NCI-H187 treated with DMSO at 0.1 percent for 48 hours (cell line): ENCODE measurements around the gene THEMIS.
"Not testable (repeated sequence)": the region's sequence is repeated elsewhere in the genome, so short reads cannot be mapped to it uniquely, and the experiment has no call there.

ENCODE experiments used
- DNase-seq: peaks from one replicate; lab custom pipeline; 2025; lab: John Stamatoyannopoulos, UW

THEMIS gene, protein sequence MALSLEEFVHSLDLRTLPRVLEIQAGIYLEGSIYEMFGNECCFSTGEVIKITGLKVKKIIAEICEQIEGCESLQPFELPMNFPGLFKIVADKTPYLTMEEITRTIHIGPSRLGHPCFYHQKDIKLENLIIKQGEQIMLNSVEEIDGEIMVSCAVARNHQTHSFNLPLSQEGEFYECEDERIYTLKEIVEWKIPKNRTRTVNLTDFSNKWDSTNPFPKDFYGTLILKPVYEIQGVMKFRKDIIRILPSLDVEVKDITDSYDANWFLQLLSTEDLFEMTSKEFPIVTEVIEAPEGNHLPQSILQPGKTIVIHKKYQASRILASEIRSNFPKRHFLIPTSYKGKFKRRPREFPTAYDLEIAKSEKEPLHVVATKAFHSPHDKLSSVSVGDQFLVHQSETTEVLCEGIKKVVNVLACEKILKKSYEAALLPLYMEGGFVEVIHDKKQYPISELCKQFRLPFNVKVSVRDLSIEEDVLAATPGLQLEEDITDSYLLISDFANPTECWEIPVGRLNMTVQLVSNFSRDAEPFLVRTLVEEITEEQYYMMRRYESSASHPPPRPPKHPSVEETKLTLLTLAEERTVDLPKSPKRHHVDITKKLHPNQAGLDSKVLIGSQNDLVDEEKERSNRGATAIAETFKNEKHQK

DNA sequence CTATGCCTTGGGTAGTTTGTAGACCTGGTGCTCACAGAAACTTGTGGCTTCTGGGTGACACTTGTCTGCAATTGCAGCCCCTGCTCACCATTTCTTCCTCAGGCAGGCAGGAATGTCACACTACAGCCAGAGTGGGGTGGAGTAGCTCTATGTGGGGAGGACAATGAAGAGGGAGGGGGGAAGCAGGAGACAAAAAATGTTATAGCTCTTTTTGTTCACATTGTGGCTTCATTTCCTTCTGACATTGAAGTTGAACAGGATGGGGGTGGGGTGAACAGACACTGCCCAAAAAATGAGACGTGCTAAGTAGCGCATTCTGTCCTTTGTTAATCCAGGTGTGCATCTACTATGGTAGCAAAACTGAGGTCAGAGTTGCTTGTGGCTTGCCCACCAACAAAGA, at the start of gene THEMIS:
Gene THEMIS (minus strand): TSS at position 124 of the 400 bp plus-strand sequence. CDS start 126 bp downstream, outside the sequence.
- DNase-seq, result no peak

DNA sequence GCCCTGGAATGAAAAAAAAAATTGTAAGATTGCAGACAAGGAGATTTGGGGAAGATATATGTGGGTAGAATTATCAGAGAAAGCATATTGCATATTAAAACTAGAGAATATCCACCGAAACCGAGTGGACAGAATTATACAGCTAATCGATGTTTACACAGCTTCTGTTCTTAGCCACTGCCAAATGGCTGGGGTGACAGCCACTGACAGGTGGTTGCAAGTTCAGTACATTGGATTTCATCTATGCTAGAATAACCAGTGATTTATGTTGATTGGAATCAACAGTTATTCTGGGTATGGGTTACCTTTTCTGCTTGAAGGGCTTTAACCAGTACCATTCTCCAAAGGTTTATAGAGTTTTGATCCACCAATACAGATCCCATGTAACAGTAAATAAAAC, 48.4 kb upstream of the THEMIS start:
- DNase-seq, result no peak

DNA sequence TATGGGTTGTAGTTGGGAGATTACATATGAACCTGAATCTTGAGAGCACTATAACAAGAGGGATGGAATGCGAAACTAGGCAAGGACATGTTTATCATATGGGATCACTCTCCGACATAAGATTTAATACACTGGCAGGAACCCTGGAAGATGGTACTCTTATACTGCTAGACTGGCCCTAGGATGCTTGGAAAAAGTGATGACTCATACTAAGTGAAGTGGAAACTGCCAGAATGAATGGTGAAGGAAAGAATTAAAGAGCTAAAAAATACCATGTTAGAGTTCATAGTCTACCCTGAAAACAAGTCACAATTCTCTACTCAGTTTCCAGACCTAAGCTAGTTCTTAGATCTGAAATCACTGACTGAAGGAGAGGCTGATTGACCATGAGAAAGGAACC, 45.5 kb upstream of the THEMIS start:
- DNase-seq, result no peak

DNA sequence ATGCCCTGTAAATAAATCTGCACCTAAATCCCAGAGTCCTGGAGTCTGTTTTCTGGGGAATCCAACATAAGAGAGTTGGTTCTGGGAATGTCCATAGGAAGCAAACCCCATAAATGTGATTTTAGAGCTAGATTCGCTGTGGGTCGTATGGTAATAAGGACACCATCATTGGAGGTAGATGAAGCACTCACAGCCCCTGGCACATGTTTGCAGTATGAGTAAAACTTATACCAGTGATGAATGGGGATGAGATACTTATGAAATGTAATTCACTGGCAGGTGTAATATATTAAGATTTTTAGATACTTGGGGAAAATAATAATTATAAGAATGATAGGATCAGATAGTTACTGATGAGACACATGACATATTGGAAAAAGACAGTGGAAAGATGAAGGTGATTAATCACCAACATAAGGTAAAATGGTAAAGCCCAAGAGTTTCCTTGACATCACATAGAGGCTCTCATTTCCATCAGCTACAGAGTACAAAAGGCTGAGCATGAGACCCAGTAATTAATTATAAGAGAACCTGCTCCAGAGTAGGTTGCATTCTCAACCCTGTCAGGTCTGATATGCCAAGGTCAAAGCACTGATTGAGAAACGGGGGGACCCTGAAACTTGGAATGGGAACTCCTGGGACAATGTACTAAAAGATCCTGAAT, 44.7 kb upstream of the THEMIS start:
- no peak for DNase-seq

DNA sequence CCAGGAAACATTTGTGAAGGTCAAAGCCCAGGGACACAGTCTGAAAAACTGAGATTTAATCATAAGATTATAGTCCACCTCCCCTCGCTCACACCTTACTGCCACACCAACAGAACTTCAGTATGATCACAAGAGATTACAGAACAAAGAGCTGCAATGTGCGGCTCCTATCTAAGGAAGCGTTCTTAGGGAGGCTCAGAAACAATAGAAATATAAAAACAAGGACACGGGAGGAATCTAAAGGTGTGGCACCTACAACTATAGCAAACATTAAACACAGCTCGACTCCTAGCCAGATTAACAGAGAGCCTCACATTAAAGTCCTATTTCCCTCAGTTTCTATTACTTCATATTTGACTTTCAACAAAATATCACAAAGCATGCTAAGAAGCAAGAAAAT, 40.4 kb upstream of the THEMIS start:
- DNase-seq, result no peak

DNA sequence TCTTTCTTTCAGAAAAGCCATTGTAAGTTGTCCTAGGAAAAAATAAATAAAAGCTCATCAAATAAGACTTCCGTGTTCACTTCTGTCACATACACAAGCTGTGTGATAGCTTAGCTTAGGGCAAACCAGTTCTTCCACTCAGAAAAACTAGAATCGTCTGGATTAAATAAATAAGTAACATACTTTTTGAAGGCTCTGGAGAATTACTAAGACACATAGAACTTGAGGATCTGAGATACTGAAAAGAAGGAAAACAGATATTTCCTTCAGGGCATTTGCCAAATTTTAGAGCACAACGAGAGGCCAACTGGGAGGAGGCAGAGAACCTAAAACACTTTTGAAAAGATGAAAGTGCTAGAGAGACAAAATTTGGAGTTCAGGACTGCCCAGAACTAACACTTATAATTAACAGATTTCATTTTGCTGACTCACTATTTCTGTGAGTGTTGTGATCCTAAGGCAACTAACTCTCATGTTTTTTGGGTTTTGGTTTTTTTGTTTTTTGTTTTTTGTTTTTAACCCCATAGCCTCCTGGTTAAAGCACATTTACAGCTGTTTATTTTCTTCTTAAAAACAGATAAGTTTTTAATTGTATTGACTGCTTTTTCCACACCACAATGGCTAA, 38.7 kb upstream of the THEMIS start:
- DNase-seq, result no peak

DNA sequence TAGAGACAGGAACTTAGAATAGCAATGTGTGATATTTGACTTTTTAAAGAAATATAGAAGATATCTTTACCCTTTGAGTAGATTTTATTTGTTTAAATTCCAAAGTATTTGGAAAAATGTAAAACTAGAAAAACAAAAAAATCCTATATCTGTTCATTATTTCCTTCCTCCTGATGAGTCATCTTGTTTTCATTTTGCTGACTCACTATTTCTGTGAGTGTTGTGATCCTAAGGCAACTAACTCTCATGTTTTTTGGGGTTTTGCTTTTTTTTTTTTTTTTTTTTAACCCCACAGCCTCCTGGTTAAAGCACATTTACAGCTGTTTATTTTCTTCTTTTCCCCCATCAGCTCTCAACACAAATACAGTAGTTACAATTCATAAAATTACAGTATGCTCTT, 37.8 kb upstream of the THEMIS start:
- DNase-seq, result no peak

DNA sequence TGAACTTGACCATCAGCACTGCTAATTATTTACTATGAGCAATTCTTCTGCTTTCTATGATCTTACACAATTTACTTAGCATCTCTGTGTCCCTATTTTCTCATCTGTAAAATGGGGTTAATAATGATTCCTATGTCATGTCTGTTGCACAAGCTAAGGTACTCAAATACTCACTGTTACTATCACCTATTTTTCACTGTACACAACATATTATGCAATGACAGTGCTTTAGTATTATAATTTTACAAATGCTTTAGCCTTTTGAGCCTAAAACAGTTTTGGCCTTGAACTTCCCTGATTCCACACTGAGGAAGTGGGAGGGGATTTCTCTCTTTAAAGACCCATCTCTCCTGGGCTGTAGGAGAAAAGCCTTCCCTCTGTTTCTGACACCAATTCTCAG, 36.9 kb upstream of the THEMIS start:
- DNase-seq, result no peak

DNA sequence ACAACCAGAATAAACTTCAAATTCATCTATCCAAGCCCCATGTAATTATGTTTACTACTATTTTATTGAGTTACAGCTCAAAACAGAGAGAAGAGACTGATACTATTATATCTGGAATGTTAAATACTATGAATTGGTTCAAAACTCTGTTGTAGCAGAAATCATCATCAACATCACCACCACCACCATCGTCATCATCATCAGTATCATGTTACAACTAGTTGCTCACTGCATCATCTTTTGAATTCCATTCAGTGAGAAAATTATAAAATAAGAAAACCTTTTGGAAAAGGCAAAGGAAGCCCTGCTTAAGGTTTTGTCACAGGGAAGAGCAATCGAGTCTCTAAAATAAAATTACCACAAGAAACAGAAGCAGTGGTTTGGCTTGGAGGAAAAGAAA, 36.2 kb upstream of the THEMIS start:
- no peak for DNase-seq

DNA sequence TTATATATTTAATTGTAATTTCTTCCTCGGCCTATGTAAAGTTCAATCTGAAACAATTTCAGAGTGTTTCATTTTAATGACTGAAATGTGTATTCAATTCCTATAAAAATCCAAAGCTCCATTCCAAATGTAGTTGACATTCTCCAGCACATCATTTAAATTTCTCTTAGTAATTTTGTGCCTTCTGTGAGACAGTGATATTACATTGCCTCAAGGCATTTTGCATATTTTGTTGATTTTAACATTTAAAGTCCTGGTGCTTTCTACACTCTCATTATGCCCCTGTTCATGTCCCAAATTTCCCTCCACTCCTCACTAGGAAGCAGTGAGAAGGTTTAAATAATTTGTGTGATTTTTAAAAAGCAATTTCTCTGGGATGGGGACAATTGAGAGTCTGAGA, 34.1 kb upstream of the THEMIS start:
- DNase-seq, result no peak

DNA sequence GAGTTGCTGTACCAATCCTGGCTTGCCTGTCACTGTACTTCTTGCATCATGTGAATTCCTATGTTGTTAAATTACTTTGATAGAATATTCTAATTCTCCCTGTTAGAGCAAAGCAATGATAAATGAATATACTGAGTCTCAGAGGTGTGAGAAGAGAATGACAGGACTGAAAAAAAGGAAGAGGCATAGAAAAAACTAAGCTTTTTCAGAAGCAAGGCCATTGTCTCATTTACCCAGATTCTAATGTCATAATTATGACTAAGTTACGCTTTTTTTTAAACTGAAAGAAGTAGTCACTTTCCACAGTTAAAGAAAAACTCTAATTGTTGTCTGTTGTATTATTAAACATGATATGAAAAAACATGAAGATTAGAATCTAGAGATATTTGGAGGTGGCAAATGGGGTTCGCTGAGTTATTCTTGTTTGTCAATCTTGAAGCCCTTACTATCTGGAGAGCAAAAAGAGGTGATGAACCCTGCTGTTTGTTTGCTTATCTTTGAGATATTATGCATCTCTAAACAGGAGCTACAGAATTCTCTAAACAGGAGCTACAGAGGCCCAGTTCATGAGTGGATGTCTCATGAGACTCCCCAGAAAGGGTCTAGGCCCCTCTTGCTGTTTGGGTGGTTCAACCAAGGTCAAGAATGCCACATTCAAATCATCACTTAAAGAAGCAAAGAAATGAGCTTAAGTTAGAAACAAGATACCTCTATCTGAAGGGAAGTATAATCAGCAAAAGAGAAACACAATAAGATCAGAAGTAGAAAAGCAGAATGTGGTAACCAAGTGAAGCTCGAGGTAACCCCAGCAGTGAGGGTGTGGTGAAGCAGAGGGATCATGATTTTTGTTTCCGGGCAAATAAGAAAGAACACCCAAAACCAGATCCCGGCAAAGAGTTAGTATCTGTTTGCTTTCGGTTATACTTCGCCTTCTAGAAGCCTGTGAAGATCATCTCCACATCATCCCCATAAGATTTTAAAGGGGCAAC, 33.3 kb upstream of the THEMIS start:
- no peak for DNase-seq

DNA sequence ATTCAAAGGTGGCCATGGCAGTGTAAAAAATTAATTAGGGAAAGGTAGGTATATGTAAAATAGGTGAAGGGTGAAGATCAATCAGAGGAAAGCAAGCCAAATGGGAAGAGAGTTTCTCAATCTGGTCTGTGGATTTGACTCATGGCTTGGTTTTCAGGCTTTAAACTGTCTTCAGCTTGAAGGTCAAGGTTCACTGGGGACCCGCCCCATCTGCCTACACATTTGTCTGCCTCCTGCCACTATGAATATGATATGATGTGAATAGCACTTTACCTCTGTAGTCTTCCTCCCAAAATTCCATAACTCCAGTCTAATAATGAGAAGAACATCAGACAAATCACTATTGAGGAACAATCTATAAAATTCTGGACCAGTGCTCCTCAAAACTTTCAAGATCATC, 32.3 kb upstream of the THEMIS start:
- DNase-seq, result no peak

DNA sequence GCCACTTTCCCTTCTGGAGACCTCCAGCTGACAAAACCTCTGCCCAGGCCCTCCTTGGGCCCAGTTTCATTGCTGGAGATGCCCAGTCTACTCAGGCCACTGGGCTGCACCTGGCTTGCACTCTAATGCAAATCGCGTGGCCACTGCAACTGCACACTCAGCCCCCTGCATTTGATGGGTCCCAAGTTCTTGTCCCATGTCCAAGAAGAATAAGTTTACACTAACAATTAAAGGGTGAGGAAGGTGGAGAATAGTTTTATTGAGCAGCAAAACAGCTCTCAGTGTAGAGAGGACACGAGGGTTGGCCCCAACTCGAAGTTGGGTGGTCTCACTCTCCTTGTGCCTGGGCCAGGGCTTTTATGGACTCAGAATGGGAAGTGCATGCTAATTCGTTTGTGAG, 31.9 kb upstream of the THEMIS start:
- no peak for DNase-seq

DNA sequence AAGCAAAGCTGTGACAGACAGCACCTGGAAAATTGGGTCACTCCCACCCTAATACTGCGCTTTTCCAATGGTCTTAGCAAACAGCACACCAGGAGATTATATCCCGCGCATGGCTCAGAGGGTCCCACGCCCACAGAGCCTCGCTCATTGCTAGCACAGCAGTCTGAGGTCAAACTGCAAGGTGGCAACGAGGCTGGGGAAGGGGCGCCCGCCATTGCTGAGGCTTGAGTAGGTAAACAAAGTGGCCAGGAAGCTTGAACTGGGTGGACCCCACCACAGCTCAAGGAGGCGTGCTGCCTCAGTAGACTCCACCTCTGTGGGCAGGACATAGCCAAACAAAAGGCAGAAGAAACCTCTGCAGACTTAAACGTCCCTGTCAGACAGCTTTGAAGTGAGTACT, 25.6 kb upstream of the THEMIS start:
- not testable (repeated sequence) for DNase-seq

DNA sequence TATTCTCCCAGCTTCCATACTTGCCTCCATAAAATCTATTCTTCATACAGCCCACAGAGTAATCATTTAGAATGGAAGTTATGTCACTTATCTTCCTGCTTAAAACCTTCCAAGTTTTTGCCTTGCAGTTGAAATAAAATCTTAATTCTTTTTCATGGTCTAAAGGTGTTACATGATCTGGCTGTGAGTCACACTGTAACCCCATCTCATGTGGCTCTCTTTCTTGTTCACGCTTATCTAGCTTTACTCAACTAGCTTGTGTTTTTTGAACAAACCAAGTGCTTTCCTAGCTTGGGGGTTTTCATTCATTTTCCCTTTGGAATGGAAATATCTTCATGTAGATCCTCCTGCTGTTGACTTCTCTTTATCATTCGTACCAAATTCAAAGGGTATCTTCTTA, 23.6 kb upstream of the THEMIS start:
- DNase-seq, result no peak

DNA sequence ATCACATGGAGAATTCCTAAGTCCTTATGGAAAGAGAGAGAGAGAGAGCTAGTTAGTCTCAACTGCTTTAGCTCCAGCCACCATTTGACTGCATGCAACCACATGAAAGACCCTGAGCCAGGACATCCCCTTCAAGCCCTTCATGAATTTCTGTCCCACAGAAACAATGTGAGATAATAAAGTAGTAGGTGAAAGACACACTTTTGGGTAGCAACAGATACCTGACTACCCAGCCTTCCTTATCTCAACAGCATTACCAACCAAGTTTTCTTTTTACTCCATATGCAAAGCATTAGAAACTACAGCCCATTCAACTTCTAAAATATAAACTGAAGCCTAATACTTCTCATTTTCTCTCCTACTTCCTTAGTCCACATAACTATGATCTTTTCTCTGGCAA, 23.2 kb upstream of the THEMIS start:
- DNase-seq, result no peak

DNA sequence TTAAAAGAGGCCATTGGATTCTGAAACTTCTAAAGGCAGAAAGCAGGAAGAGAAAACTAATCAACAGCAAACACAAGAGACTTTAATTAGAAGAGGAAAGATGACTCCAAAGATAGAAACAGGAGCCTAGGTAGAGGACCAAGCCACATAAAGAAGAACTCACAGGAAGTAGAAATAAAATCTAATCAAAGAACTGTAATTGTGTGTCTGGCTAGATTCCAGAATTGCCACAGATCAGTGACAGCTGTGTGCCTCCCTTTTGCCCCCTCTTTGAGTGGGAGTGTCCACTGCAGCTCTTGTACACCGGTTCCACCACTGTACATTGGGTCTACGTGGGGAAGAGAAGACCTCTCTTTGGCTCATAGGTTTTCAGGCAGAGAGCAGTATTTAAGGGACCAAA, 22.3 kb upstream of the THEMIS start:
- no peak for DNase-seq

DNA sequence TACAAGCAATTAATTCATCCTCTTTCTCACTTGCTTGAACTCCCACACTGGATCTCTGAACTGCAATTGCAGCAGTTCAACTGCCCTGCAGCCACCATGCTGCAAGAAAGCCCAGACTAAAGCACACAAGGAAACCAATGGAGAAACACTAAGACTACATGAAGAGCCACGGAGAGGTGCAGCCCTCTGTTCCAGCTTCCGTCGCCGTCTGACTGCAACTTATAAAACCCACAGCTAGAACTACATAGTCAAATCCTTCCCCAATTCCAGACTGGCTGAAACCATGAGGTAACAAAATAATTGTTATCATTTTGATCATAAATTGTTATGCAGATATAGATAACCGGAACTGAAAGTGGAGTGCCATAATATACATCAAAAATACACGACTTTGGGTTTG, 21.1 kb upstream of the THEMIS start:
- DNase-seq, result no peak

DNA sequence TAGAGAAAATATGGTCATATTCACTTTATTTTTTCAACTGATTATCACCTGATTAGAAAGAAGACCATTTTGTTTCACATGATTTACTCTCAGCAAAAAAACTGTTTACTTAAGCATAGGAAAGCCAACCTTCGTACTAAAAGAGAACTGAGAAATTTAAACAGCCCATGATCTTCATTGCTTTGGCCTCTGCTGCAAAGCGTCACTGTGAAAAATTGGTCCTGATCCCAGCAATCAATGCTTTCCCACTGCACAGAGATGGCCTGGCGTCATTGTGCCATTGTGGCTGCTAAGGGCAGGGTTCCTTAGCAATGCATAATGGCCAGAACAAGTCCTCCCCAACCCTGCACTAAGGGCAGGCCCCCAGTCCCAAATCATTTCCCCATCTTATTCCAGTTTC, 19.9 kb upstream of the THEMIS start:
- no peak for DNase-seq

DNA sequence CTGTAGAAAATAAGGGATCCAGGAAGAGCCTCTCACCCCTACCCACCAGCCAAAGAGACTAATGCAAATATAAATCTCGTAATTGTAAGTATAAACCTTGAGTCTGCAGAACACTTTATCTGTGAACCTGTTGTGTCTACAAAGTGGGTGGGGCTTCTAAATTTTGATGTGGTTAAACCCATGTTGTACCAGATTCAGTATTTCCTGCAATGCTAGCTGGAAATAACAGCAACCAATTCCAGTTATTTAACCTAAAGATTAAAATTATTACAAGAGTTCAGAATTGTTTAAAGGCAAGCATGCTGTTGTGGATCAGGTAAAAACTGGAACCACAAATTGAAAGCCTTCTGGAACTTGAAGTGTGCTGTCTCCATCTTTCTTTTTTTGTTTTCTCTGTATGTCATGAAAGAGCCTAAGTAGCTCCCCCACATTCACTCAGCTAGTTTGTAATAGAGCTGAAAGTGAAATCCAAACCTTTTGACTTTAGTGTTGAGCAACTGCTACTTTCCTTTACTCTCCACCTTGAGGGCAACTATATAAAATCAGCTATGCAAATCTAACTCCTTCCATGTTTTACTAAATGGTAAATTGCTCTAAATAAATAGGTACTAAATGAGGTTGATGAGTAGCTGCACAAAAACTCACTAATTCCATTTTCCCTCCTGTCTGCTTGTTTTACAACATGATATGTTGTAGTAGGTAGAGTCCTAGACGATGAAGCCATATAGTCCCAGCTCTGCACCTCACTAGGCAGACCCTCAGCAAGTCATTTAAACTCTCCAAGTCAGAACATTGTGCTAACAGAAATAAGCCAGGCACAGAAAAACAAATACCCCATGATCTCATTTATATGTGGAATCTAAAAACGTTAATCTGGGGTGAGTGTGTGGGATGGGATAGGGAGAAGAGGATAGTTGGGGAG, 17.9 kb upstream of the THEMIS start:
- no peak for DNase-seq
